ENCODE data around the gene PGP.

Gene PGP

GRCh38 chr16:2163211-2163881, 51.3 kb downstream of the PGP start:
- DNase-seq (ENCODE audit: low read depth): peak; percentile 20

DNA sequence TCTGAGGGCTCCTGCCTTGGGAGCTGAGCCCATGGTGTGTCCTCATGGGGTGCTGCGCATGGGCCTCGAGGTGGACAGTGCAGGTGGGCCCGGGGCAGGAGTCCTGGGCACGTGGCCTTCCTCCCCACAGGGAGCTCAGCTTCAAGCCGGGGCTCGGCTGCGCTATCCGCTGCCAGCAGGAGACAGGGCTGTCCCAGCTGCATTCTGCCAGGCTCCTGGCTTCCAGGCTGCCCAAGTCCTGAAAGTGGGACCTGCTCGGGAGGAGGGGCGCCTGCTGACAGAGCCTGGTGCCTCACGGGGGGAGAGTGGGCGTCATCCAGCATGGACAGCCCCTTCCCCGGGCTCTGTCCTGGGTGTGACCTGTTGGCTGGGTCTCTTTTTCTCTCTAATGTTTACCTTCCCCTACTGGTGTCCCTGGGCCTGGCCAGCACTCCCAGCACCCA, 51.9 kb downstream of the PGP start:
- DNase-seq (ENCODE audit: low read depth): no peak

DNA sequence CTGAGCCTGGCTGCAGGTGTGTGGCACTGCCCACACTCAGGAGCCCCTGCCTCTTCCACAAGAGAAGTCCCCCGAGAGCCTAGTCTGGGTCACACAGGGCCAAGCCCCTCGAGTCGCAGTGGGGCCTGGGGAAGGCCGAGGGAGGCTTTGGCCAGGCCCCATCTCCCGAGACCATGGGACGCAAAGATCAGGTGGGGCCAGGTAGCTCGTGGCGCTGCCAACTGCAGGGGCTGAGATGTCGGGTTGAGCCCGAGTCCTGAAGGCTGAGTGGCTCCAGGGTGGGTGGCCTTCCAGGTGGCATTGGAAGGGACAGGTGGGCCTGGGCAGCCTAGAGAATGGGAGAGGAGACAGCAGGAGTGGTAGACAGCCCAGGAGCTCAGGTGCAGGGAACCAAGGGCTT, 52.7 kb downstream of the PGP start:
- no peak for DNase-seq (ENCODE audit: low read depth)
